HepG2 (cell line): ENCODE results near the gene CLPX. TPM values are rescaled to one million over a fixed set of nuclear protein-coding genes. Genes with fewer than 3 reads are reported as not detected.

Experiments used
- ATAC-seq: fragments of 200-7000 bp; cut with Tn5 transposase; 3 replicates; pipeline ENCODE4 v1.9.1; 2020; ENCODE audit warnings: mild to moderate bottlenecking, moderate library complexity
- BruUV-seq: library from RNA; stranded (reverse); fragments of 400-500 nt; replicated peaks from 2 replicates; lab custom pipeline; 2021; lab: Mats Ljungman, UMichigan
- CTCF ChIA-PET: fragments of 300-600 bp; formaldehyde crosslinking; extraction: SDS; loops from one replicate; lab custom pipeline; 2021; ENCODE audit warnings: low total read pairs, inconsistent platforms, low intra/inter-chr PET ratio; lab: Yijun Ruan, JAX
- POLR2A ChIA-PET: fragments of 350-600 bp; sonication (Branson Sonifier 250); formaldehyde crosslinking; loops from one replicate; lab custom pipeline; 2020; ENCODE audit warnings: antibody characterized with exemption, inconsistent platforms; lab: Yijun Ruan, JAX
- DNase-seq: peaks from one replicate; pipeline ENCODE4 v3.0.0-alpha.2; 2015; ENCODE audit warnings: low spot score
- FAIRE-seq: peaks from 3 replicates; lab custom pipeline; 2011; peaks lifted over from hg19 to GRCh38; lab: Jason Lieb, UNC
- H2AFZ ChIP-seq: one replicate; pipeline ENCODE4 v1.6.1; 2011; ENCODE audit warnings: low read length, inconsistent platforms
- H3K27ac ChIP-seq: fragments of 300-600 bp; 3 replicates; pipeline ENCODE4 v1.8.0; 2011; ENCODE audit warnings: mixed run types, mild to moderate bottlenecking, mixed read lengths, low read length, inconsistent platforms; ENCODE audit not compliant: insufficient read depth; ENCODE audit errors: extremely low read length
- H3K27me3 ChIP-seq, 2 experiments: fragments of 200-600 bp in 1 of 2; 2 replicates in 1 of 2; 3 replicates in 1 of 2; pipeline versions ENCODE4 v1.6.0 to v1.8.0; 2011; ENCODE audit warnings: low read length in 2 of 2, mild to moderate bottlenecking in 2 of 2, moderate library complexity in 2 of 2, inconsistent platforms in 1 of 2; ENCODE audit not compliant: insufficient read depth in 2 of 2, control insufficient read depth in 1 of 2
- H3K36me3 ChIP-seq, 2 experiments: fragments of 200-600 bp in 1 of 2; replicated peaks in 1 of 2; 2 replicates in 1 of 2; 3 replicates in 1 of 2; pipeline versions ENCODE4 v1.5.1 to v1.8.0; 2011; ENCODE audit warnings: low read length in 2 of 2, inconsistent platforms in 1 of 2; ENCODE audit not compliant: insufficient read depth in 2 of 2, control insufficient read depth in 1 of 2
- H3K4me1 ChIP-seq: 2 replicates; pipeline ENCODE4 v1.5.1; 2012; ENCODE audit warnings: low read length, inconsistent platforms; ENCODE audit not compliant: insufficient read depth
- H3K4me2 ChIP-seq: 2 replicates; pipeline ENCODE4 v1.6.0; 2011; ENCODE audit warnings: low read depth, low read length, inconsistent platforms
- H3K4me3 ChIP-seq, 3 experiments: fragments of 200-600 bp in 1 of 3; sonication (generic), shearing (Covaris generic) in 1 of 3; replicated peaks in 1 of 3; 2 replicates each; pipeline ENCODE4 v1.5.1; 2011 to 2016; ENCODE audit warnings: low read length in 3 of 3, inconsistent platforms in 2 of 3, low read depth in 2 of 3, mild to moderate bottlenecking in 2 of 3, control low read depth in 1 of 3, mixed read lengths in 1 of 3; ENCODE audit not compliant: insufficient read depth in 1 of 3
- H3K79me2 ChIP-seq: one replicate; pipeline ENCODE4 v1.6.1; 2011; ENCODE audit warnings: low read length, inconsistent platforms; ENCODE audit not compliant: insufficient read depth
- H3K9ac ChIP-seq: 2 replicates; pipeline ENCODE4 v1.6.0; 2011; ENCODE audit warnings: mild to moderate bottlenecking, low read depth, low read length, inconsistent platforms; ENCODE audit not compliant: insufficient read depth
- H3K9me3 ChIP-seq: 2 replicates; pipeline ENCODE4 v1.5.1; 2012; ENCODE audit warnings: mild to moderate bottlenecking, low read length
- H4K20me1 ChIP-seq: 2 replicates; pipeline ENCODE4 v1.6.0; 2011; ENCODE audit warnings: inconsistent platforms, mild to moderate bottlenecking, low read length, moderate library complexity; ENCODE audit not compliant: insufficient read depth
- ADNP ChIP-seq: sonication (generic); formaldehyde crosslinking; IDR thresholded peaks from 2 replicates; pipeline ENCODE4 v1.4.0; 2020; ENCODE audit warnings: missing genetic modification reagents
- CREB1 ChIP-seq, 2 experiments: fragments of 450-650 bp in 1 of 2; IDR thresholded peaks; 2 replicates each; pipeline ENCODE4 v1.6.1; 2016 to 2017; ENCODE audit warnings: control low read depth in 1 of 2, mild to moderate bottlenecking in 1 of 2, missing compliant biosample characterization in 1 of 2, missing genetic modification characterization in 1 of 2
- GFI1 ChIP-seq: sonication (generic); formaldehyde crosslinking; IDR thresholded peaks from 2 replicates; pipeline ENCODE4 v1.5.0; 2020; ENCODE audit warnings: missing genetic modification reagents, mild to moderate bottlenecking, borderline replicate concordance
- SMARCE1 ChIP-seq: fragments of 450-650 bp; IDR thresholded peaks from 2 replicates; pipeline ENCODE4 v1.6.1; 2017; ENCODE audit warnings: borderline replicate concordance
- TCF12 ChIP-seq, 2 experiments: fragments of 450-650 bp in 1 of 2; sonication (generic) in 1 of 2; formaldehyde crosslinking in 1 of 2; IDR thresholded peaks; 2 replicates each; pipeline versions ENCODE4 v1.6.1 to v1.8.0; 2017 to 2022; ENCODE audit warnings: antibody characterized with exemption in 1 of 2, mild to moderate bottlenecking in 1 of 2, missing genetic modification reagents in 1 of 2, moderate library complexity in 1 of 2
- THAP7 ChIP-seq: sonication (generic); formaldehyde crosslinking; IDR thresholded peaks from 2 replicates; pipeline ENCODE4 v1.8.1; 2023; ENCODE audit warnings: mild to moderate bottlenecking, missing genetic modification reagents
- YY1 ChIP-seq: IDR thresholded peaks from 2 replicates; pipeline ENCODE4 v1.6.1; 2011; ENCODE audit warnings: low read length, low read depth, moderate library complexity, mild to moderate bottlenecking; ENCODE audit not compliant: insufficient read depth, insufficient replicate concordance
- ZBTB38 ChIP-seq: sonication (generic); formaldehyde crosslinking; IDR thresholded peaks from 2 replicates; pipeline ENCODE4 v1.5.1; 2020; ENCODE audit warnings: mild to moderate bottlenecking, missing genetic modification reagents
- WGBS: methylation state at CpG from one replicate; pipeline ENCODE4 v1.1.6; 2017; ENCODE audit warnings: low lambda C conversion rate; 5-methylcytosine and 5-hydroxymethylcytosine counted together
- in situ Hi-C: cut with HindIII; loops from 2 replicates; pipeline ENCODE4 v1.10.0; 2017; ENCODE audit warnings: low pct_unique_long_range_greater_than_20kb; ENCODE audit not compliant: extremely low pct_ligation_motif_present
- intact Hi-C: fragments of 100-400 bp; cut with micrococcal nuclease; formaldehyde crosslinking; loops from one replicate; pipeline ENCODE4 v1.10.0; 2022; ENCODE audit not compliant: unreplicated experiment
- polyA plus RNA-seq, 8 experiments: library from polyadenylated mRNA; depleted of rRNA in 3 of 8; stranded (reverse) in 7 of 8; unstranded in 1 of 8; fragments of >200 nt; fragmentation: Illumina TruSeq in 4 of 8; extraction: Trizol in 4 of 8; gene quantifications; 2 replicates each; pipeline versions ENCODE4 v1.2.1 to v1.2.3, GENCODE V29; 2011 to 2016; ENCODE audit warnings: low read depth in 4 of 8, missing spikeins in 1 of 8, mixed read lengths in 1 of 8; ENCODE audit not compliant: insufficient read depth in 1 of 8
- total RNA-seq, 5 experiments: library from RNA; depleted of rRNA; stranded (reverse); fragments of >200 nt; fragmentation: Illumina TruSeq; extraction: Trizol; gene quantifications; 2 replicates each; pipeline ENCODE4 v1.2.3, GENCODE V29; 2016; ENCODE audit warnings: low read depth in 1 of 5

The CLPX gene
- total and polyA plus RNA-seq, 2 of the 13 experiments (the other 11 are each of a cell fraction or from before 2014, with no cell fraction given) = 33.9 to 61.3 TPM

GRCh38 chr15:65102912-65103311 is 82.2 kb downstream of the CLPX start:
- Histone ChIP-seq H3K4me2 (no peak overlapping the region), H3K79me2 (no peaks in the 10 kb centered on the region), H4K20me1 (no peaks in the 10 kb centered on the region), H3K4me3 (no peak overlapping the region), H3K4me1 (no peaks in the 10 kb centered on the region), H3K36me3 (peaks cover 6 to 18% of the 10 kb centered on the region in 2 experiments; a peak in 4 of 5 replicates), H3K27me3 (no peaks in the 10 kb centered on the region; a peak in 1 of 5 replicates), H2AFZ (no peak overlapping the region), H3K9me3 (no peaks in the 10 kb centered on the region), H3K9ac (no peak overlapping the region), H3K27ac (no peak overlapping the region)
- no peak for FAIRE-seq
- DNase-seq = no peak
- 98% methylated on average over 3 of the region's 3 CpGs for WGBS
- in situ Hi-C loops = no loop called here
- ChIA-PET POLR2A (no interaction called here), CTCF (interaction anchor here (2.3 kb wide), 1 partner anchor 48 kb away, joined by 29 read pairs; no protein-coding TSS in a partner anchor)
- no peak for ATAC-seq
- intact Hi-C loops = no loop called here
- TF ChIP-seq ADNP (CRISPR knock-in tag) (no peak), SMARCE1 (no peak), THAP7 (CRISPR knock-in tag) (no peak), YY1 (no peak)
- BruUV-seq = no TSS peak

GRCh38 chr15:65101891-65102708 is 83.0 kb downstream of the CLPX start:
- DNase-seq = no peak
- TF ChIP-seq TCF12 (IDR thresholded peaks at IDR 0.05) = no peak
- no peak for TF ChIP-seq TCF12 (CRISPR knock-in tag; IDR thresholded peaks at IDR 0.05)
- no peak for TF ChIP-seq ZBTB38 (CRISPR knock-in tag)
- no peak for TF ChIP-seq CREB1 (IDR thresholded peaks at IDR 0.05)
- no peak for TF ChIP-seq CREB1 (CRISPR knock-in tag; IDR thresholded peaks at IDR 0.05)
- TF ChIP-seq GFI1 = peak; percentile 39; the same call in 1 of the 2 replicates
- CTCF ChIA-PET = interaction anchor here (1.2 to 3.4 kb wide), 4 partner anchors 16 to 69 kb away, joined by 3 to 56 read pairs (median 20); no protein-coding TSS in a partner anchor
- WGBS = 93% methylated on average over 53 of the region's 75 CpGs
- FAIRE-seq = no peak
- no peaks in the 10 kb centered on the region for H3K9me3 ChIP-seq
- no peak overlapping the region for H2AFZ ChIP-seq
- H3K79me2 ChIP-seq = no peaks in the 10 kb centered on the region
- no peaks in the 10 kb centered on the region for H4K20me1 ChIP-seq
- H3K36me3 ChIP-seq = peaks cover 6 to 18% of the 10 kb centered on the region in 2 experiments; a peak in 4 of 5 replicates
- H3K27me3 ChIP-seq = no peaks in the 10 kb centered on the region
- ATAC-seq = peak; percentile 33; the same call in 2 of the 3 replicates
- in situ Hi-C loops = no loop called here
- no peak overlapping the region for H3K4me3 ChIP-seq
- no peaks in the 10 kb centered on the region for H3K4me1 ChIP-seq
- no peak overlapping the region for H3K4me2 ChIP-seq
- H3K27ac ChIP-seq = no peak overlapping the region
- POLR2A ChIA-PET = interaction anchor here (1.0 to 1.4 kb wide), 3 partner anchors 46 to 68 kb away, joined by 3 to 4 read pairs (median 3); no protein-coding TSS in a partner anchor
- H3K9ac ChIP-seq = no peak overlapping the region
- intact Hi-C loops = loop anchor here (1.0 kb wide), 2 partner anchors 48 to 69 kb away; no protein-coding TSS in a partner anchor
- BruUV-seq = no TSS peak
